Measurements from ENCODE around the gene FARP1.

- TF ChIP-seq CTCF (IDR thresholded peaks at IDR 0.05): no peak
- no peak for TF ChIP-seq POLR2A (IDR thresholded peaks at IDR 0.05)
- TF ChIP-seq POLR2AphosphoS5 (IDR thresholded peaks at IDR 0.05; ENCODE audit: insufficient read depth in 1 of 2, low read depth in 1 of 2): no peak
These were observed 65.7 kb downstream of the FARP1 start for GRCh38 chr13:98208606-98209005.
